ENCODE results near the gene KIF26B. TPM values are rescaled to one million over a fixed set of nuclear protein-coding genes. Genes with fewer than 3 reads are reported as not detected.
A peak's percentile ranks its signal among the peaks of the same experiment; 100 is the strongest.

The KIF26B gene
- total RNA-seq, 1 donor from 2014 or later: 3.4 TPM

DNA sequence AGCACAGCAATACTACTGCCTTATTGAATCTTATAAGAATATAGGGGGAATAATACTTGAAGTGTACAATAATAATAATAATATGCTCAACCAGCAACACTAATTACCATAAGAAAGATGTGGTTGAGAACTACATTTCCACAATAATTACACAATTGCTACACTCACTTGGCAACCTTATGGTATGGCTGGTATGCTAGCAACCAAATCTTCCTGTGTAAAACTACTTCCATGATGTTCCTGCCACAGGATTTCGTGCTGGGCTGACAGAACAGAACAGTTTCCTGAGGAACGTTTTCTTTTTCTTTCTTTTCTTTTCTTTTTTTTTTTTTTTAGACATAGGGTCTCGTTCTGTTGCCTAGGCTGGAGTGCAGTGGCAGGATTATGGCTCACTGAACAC is 50.6 kb downstream of the KIF26B start:
- intact Hi-C loops (cut with DNase I): no loop called here
- TF ChIP-seq, protein P1, sequence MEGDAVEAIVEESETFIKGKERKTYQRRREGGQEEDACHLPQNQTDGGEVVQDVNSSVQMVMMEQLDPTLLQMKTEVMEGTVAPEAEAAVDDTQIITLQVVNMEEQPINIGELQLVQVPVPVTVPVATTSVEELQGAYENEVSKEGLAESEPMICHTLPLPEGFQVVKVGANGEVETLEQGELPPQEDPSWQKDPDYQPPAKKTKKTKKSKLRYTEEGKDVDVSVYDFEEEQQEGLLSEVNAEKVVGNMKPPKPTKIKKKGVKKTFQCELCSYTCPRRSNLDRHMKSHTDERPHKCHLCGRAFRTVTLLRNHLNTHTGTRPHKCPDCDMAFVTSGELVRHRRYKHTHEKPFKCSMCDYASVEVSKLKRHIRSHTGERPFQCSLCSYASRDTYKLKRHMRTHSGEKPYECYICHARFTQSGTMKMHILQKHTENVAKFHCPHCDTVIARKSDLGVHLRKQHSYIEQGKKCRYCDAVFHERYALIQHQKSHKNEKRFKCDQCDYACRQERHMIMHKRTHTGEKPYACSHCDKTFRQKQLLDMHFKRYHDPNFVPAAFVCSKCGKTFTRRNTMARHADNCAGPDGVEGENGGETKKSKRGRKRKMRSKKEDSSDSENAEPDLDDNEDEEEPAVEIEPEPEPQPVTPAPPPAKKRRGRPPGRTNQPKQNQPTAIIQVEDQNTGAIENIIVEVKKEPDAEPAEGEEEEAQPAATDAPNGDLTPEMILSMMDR (IDR thresholded peaks at IDR 0.05): no peak
- ATAC-seq: no peak

DNA sequence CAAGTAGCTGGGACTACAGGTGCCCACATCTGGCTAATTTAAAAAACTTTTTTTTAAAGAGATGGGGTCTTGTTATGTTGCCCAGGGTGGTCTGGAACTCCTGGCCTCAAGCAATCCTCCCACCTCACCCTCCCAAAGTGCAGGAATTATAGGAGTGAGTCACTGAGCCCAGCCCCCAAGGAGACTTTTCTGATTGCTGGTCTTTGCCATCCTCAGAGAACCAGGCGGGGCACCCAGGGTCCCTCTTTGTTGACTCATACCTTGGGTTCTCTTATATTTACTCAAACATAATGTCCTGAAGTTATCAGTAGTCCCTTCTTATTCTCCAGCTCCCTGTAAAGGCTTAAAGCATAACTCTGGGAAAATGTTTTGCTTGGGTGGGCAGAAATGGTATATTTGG is 51.1 kb downstream of the KIF26B start:
- intact Hi-C loops (cut with DNase I): no loop called here
- H3K9me3 ChIP-seq: peaks cover 15% of the 10 kb centered on the region
- ATAC-seq: no peak
- TF ChIP-seq, protein P1 (IDR thresholded peaks at IDR 0.05): no peak
- H3K4me3 ChIP-seq: no peak overlapping the region
- no peak for DNase-seq
- H3K36me3 ChIP-seq: no peaks in the 10 kb centered on the region
- no peaks in the 10 kb centered on the region for H3K4me1 ChIP-seq
- no peaks in the 10 kb centered on the region for H3K27me3 ChIP-seq
- no peak overlapping the region for H3K27ac ChIP-seq

More for the DNA sequence above, 50.6 kb downstream of the KIF26B start:
- Histone ChIP-seq H3K27ac (no peak overlapping the region), H3K36me3 (no peaks in the 10 kb centered on the region), H3K4me1 (no peaks in the 10 kb centered on the region), H3K27me3 (no peaks in the 10 kb centered on the region), H3K4me3 (no peak overlapping the region), H3K9me3 (peaks cover 15% of the 10 kb centered on the region)
- no peak for DNase-seq

DNA sequence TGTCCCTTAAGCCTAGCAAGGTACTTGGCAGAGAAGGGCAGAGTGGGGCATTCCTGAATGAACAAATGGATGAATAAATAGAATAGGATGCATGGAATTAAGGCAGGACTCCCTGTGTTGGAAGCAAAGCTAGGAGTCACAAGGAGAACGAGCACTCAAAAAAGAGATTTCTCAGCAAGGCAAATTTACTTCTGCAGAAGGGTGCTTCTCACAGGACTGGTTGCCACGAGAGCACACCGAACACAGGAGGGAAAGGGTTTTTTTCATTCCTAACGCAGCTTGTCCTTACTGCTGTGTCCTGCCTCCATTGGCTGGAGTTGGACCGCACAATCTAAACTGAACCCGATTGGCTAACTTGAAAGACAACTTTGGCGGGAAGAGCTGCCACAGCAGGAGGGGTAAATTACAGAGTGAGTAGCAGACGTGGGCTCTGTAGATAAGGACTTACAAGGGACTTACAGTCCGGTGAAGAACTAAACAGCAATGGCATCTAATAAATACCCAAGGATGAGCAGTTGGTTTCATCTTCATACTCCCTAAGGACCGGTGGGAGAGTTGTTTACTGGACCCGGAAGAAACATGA is 52.4 kb downstream of the KIF26B start:
- no peak overlapping the region for H3K27ac ChIP-seq
- TF ChIP-seq, protein P1 (IDR thresholded peaks at IDR 0.05): no peak
- peaks cover 15% of the 10 kb centered on the region for H3K9me3 ChIP-seq
- intact Hi-C loops (cut with DNase I): no loop called here
- no peak overlapping the region for H3K4me3 ChIP-seq
- no peaks in the 10 kb centered on the region for H3K4me1 ChIP-seq
- DNase-seq (no peak), ATAC-seq (no peak)
- H3K27me3 ChIP-seq: no peaks in the 10 kb centered on the region
- no peaks in the 10 kb centered on the region for H3K36me3 ChIP-seq

DNA sequence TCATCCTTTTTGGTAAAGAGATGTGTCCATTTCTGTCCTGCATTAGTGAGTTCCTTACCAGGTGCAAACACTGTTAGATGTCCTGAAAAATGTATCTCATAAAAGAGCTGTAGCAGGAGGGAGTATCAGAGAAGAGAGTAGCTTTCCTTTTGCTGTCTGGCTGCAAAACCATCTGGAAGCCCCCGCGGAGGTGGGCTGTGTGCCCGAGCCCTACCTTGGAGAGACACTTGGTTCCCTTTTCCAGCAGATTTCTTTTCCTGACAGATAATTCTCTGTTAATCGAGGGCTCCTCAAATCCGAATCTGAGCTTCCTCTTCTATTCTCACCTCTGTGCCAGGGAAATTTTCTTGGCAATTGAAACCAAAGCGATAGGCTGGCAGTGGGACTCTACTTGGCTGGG is 53.0 kb downstream of the KIF26B start:
- H3K27me3 ChIP-seq: no peaks in the 10 kb centered on the region
- no peak for ATAC-seq
- intact Hi-C loops (cut with DNase I): no loop called here
- H3K36me3 ChIP-seq: no peaks in the 10 kb centered on the region
- H3K4me3 ChIP-seq: no peak overlapping the region
- TF ChIP-seq, protein P1 (IDR thresholded peaks at IDR 0.05): no peak
- no peak for DNase-seq
- H3K4me1 ChIP-seq: no peaks in the 10 kb centered on the region
- no peak overlapping the region for H3K27ac ChIP-seq
- H3K9me3 ChIP-seq: peaks cover 15% of the 10 kb centered on the region

DNA sequence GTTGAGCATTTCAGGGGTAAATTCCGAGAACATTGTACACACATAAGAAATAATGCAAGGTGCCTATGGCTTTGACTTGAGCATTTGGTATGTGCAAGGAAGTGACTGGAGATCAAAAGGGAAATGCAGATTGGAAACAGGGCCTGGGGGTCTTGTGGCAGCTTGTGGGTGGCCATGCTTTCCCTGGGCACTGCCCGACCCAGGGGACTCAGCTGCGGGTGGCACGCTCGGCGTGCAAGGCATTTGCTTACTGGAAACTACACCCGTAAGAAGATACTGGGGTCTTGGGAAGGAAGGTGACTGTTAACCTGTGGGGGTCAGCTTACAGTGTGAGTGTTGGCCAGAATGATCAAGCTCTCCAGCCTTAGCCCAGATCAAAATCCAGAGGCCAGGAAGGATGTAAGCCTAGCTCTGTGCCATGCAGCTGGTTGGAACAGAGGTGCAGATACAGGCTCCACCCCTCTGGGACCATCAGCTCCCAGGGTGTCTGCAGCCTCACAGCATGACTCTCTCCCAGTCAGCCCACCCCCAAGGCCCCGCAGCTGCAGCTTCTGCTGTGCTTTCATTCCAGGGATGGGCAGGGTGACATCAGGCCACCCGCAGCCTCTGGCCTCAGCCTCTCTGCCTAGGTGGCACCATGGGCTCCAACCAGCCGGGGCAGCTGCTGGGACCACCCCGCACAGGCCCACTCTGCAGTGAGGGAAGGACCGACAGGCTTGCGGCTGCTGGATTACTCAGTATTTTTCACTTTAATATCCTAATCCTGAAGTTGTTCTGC is 55.1 kb downstream of the KIF26B start:
- TF ChIP-seq, protein P1 (IDR thresholded peaks at IDR 0.05): no peak
- DNase-seq: peak; percentile 25

More for the DNA sequence above, 55.1 kb downstream of the KIF26B start:
- Histone ChIP-seq H3K36me3 (no peaks in the 10 kb centered on the region), H3K4me1 (no peaks in the 10 kb centered on the region), H3K4me3 (no peak overlapping the region), H3K27me3 (no peaks in the 10 kb centered on the region), H3K9me3 (peaks cover 15% of the 10 kb centered on the region), H3K27ac (no peak overlapping the region)
- ATAC-seq: peak; percentile 26
- intact Hi-C loops (cut with DNase I): no loop called here

All from upper lobe of right lung (tissue), 1 donor.